Spinal cord (tissue), 10 donors: ENCODE data around the gene IFT80. TPM values are rescaled to one million over a fixed set of nuclear protein-coding genes. Genes with fewer than 3 reads are reported as not detected.

ENCODE experiments used
- DNase-seq, 6 donors: peaks; one replicate each; pipeline versions ENCODE4 v3.0.0 to v3.0.0-alpha.2; 2013 to 2015; ENCODE audit warnings: low spot score in 6 of 6, low read depth in 4 of 6
- H3K27ac ChIP-seq: one replicate; pipeline ENCODE4 v1.5.1; 2013; ENCODE audit warnings: low read depth, low read length, control low read depth
- H3K27me3 ChIP-seq: one replicate; pipeline ENCODE4 v1.6.1; 2013; ENCODE audit warnings: low read length; ENCODE audit not compliant: control insufficient read depth, insufficient read depth
- H3K36me3 ChIP-seq: one replicate; pipeline ENCODE4 v1.6.1; 2013; ENCODE audit warnings: low read length; ENCODE audit not compliant: control insufficient read depth, insufficient read depth
- H3K4me1 ChIP-seq: one replicate; pipeline ENCODE4 v1.6.1; 2013; ENCODE audit warnings: low read length; ENCODE audit not compliant: control insufficient read depth, insufficient read depth
- H3K4me3 ChIP-seq: one replicate; pipeline ENCODE4 v1.5.1; 2013; ENCODE audit warnings: low read depth, low read length, control low read depth
- H3K9me3 ChIP-seq: one replicate; pipeline ENCODE4 v1.6.1; 2013; ENCODE audit warnings: low read length; ENCODE audit not compliant: control insufficient read depth, insufficient read depth
- WGBS: methylation state at CpG from one replicate; pipeline ENCODE4 v1.1.5; 2013; ENCODE audit warnings: missing lambda C conversion rate; ENCODE audit not compliant: insufficient coverage; 5-methylcytosine and 5-hydroxymethylcytosine counted together
- polyA plus RNA-seq, 2 donors: library from polyadenylated mRNA; unstranded; fragments of 120-200 nt; gene quantifications; one replicate each; pipeline ENCODE4 v1.2.1, GENCODE V29; 2013; ENCODE audit not compliant: insufficient read length in 2 of 2
- total RNA-seq, 2 donors: library from RNA; depleted of rRNA in 1 of 2; stranded (reverse); fragments of 120-200 nt in 1 of 2; fragments of >200 nt in 1 of 2; gene quantifications; one replicate each; pipeline versions ENCODE4 v1.2.3 to v1.2.4, GENCODE V29; 2013 to 2014
- donor health status: healthy.

The IFT80 gene
- total and polyA plus RNA-seq, 4 donors, result 39.1 to 71.4 (median 49.5) TPM

- no peaks in the 10 kb centered on the region for H3K27me3 ChIP-seq
- no peaks in the 10 kb centered on the region for H3K4me1 ChIP-seq
- no peaks in the 10 kb centered on the region for H3K9me3 ChIP-seq
- H3K27ac ChIP-seq, result no peak overlapping the region
- 82% methylated on average over 2 of the region's 5 CpGs for WGBS
- H3K36me3 ChIP-seq, result no peaks in the 10 kb centered on the region
- no peak for DNase-seq
- H3K4me3 ChIP-seq, result no peak overlapping the region
Measured at GRCh38 chr3:160384639-160385318, 14.2 kb downstream of the IFT80 start.

- DNase-seq, result no peak
- Histone ChIP-seq H3K27ac (no peak overlapping the region), H3K27me3 (no peaks in the 10 kb centered on the region), H3K4me1 (no peaks in the 10 kb centered on the region), H3K9me3 (no peaks in the 10 kb centered on the region), H3K36me3 (no peaks in the 10 kb centered on the region), H3K4me3 (no peak overlapping the region)
- no CpG with 5 or more reads among the region's 1 CpG for WGBS
Measured at GRCh38 chr3:160381470-160381869, 17.6 kb downstream of the IFT80 start.

GRCh38 chr3:160379628-160380214 lies 19.3 kb downstream of the IFT80 start:
- no peak overlapping the region for H3K4me3 ChIP-seq
- no peak overlapping the region for H3K27ac ChIP-seq
- no peak for DNase-seq
- no peaks in the 10 kb centered on the region for H3K36me3 ChIP-seq
- no peaks in the 10 kb centered on the region for H3K27me3 ChIP-seq
- 66% methylated on average over 4 of the region's 4 CpGs for WGBS
- no peaks in the 10 kb centered on the region for H3K9me3 ChIP-seq
- no peaks in the 10 kb centered on the region for H3K4me1 ChIP-seq

- no peak for DNase-seq
- no peak overlapping the region for H3K4me3 ChIP-seq
- H3K36me3 ChIP-seq, result peaks cover 6% of the 10 kb centered on the region
- no peaks in the 10 kb centered on the region for H3K9me3 ChIP-seq
- H3K27ac ChIP-seq, result no peak overlapping the region
- WGBS, result no CpG with 5 or more reads among the region's 1 CpG
- H3K4me1 ChIP-seq, result no peaks in the 10 kb centered on the region
- no peaks in the 10 kb centered on the region for H3K27me3 ChIP-seq
Measured at GRCh38 chr3:160378331-160379109, 20.5 kb downstream of the IFT80 start.

GRCh38 chr3:160376681-160377080 lies 22.3 kb downstream of the IFT80 start:
- DNase-seq, result no peak
- H3K4me3 ChIP-seq, result no peak overlapping the region
- peaks cover 6% of the 10 kb centered on the region for H3K36me3 ChIP-seq
- H3K27me3 ChIP-seq, result no peaks in the 10 kb centered on the region
- H3K27ac ChIP-seq, result no peak overlapping the region
- WGBS, result no CpG with 5 or more reads among the region's 2 CpGs
- H3K9me3 ChIP-seq, result no peaks in the 10 kb centered on the region
- no peaks in the 10 kb centered on the region for H3K4me1 ChIP-seq

GRCh38 chr3:160374925-160375324 lies 24.1 kb downstream of the IFT80 start:
- Histone ChIP-seq H3K9me3 (no peaks in the 10 kb centered on the region), H3K4me3 (no peak overlapping the region), H3K4me1 (no peaks in the 10 kb centered on the region), H3K36me3 (peaks cover 11% of the 10 kb centered on the region), H3K27me3 (no peaks in the 10 kb centered on the region), H3K27ac (no peak overlapping the region)
- DNase-seq, result no peak
- WGBS, result no CpG with 5 or more reads among the region's 1 CpG

GRCh38 chr3:160374472-160374871 lies 24.6 kb downstream of the IFT80 start:
- 80% methylated on average over 1 of the region's 2 CpGs for WGBS
- DNase-seq, result no peak
- Histone ChIP-seq H3K27ac (no peak overlapping the region), H3K4me1 (no peaks in the 10 kb centered on the region), H3K9me3 (no peaks in the 10 kb centered on the region), H3K27me3 (no peaks in the 10 kb centered on the region), H3K36me3 (peaks cover 11% of the 10 kb centered on the region), H3K4me3 (no peak overlapping the region)

- Histone ChIP-seq H3K9me3 (no peaks in the 10 kb centered on the region), H3K36me3 (peaks cover 11% of the 10 kb centered on the region), H3K4me3 (no peak overlapping the region), H3K27ac (no peak overlapping the region), H3K27me3 (no peaks in the 10 kb centered on the region), H3K4me1 (no peaks in the 10 kb centered on the region)
- WGBS, result no CpG with 5 or more reads among the region's 2 CpGs
- DNase-seq, result no peak
Measured at GRCh38 chr3:160373655-160374054, 25.4 kb downstream of the IFT80 start.

- Histone ChIP-seq H3K9me3 (no peaks in the 10 kb centered on the region), H3K4me1 (no peaks in the 10 kb centered on the region)
Measured at GRCh38 chr3:160372780-160373179, 26.2 kb downstream of the IFT80 start.

More at GRCh38 chr3:160372780-160373179, 26.2 kb downstream of the IFT80 start:
- peaks cover 11% of the 10 kb centered on the region for H3K36me3 ChIP-seq
- H3K27me3 ChIP-seq, result no peaks in the 10 kb centered on the region
- DNase-seq, result no peak
- no peak overlapping the region for H3K4me3 ChIP-seq
- H3K27ac ChIP-seq, result no peak overlapping the region
